Activated CD4-positive, alpha-beta T cell treated with anti-CD3 and anti-CD28 coated beads, Interleukin-2, Interleukin-6, amounts not matched to agents 100 ng/mL and 50 ng/mL, durations not matched to agents 16 hours and 8 hours (primary cell): ENCODE data around the gene TRIM71.
"Not testable (repeated sequence)": the region's sequence is repeated elsewhere in the genome, so short reads cannot be mapped to it uniquely, and the experiment has no call there.

Experiments
- DNase-seq: peaks from one replicate; pipeline ENCODE4 v3.0.0-alpha.2; 2020

The TRIM71 gene

GRCh38 chr3:32844322-32844654, 26.5 kb downstream of the TRIM71 start:
- DNase-seq, result no peak

- no peak for DNase-seq
Observed at GRCh38 chr3:32844914-32845313, 27.1 kb downstream of the TRIM71 start.

- DNase-seq, result not testable (repeated sequence)
Observed at GRCh38 chr3:32845546-32845945, 27.7 kb downstream of the TRIM71 start.

- DNase-seq, result not testable (repeated sequence)
Observed at GRCh38 chr3:32847045-32847444, 29.2 kb downstream of the TRIM71 start.

- no peak for DNase-seq
Observed at GRCh38 chr3:32847528-32847927, 29.7 kb downstream of the TRIM71 start.

- DNase-seq, result no peak
Observed at GRCh38 chr3:32848215-32848614, 30.4 kb downstream of the TRIM71 start.

GRCh38 chr3:32849046-32849445, 31.2 kb downstream of the TRIM71 start:
- DNase-seq, result no peak

- DNase-seq, result no peak
Observed at GRCh38 chr3:32850226-32850625, 32.4 kb downstream of the TRIM71 start.

- no peak for DNase-seq
Observed at GRCh38 chr3:32850636-32851035, 32.8 kb downstream of the TRIM71 start.

GRCh38 chr3:32852146-32852545, 34.3 kb downstream of the TRIM71 start:
- DNase-seq, result no peak

- DNase-seq, result no peak
Observed at GRCh38 chr3:32855350-32855953, 37.7 kb downstream of the TRIM71 start.

- no peak for DNase-seq
Observed at GRCh38 chr3:32856355-32856889, 38.6 kb downstream of the TRIM71 start.

GRCh38 chr3:32856901-32857507, 39.2 kb downstream of the TRIM71 start:
- DNase-seq, result no peak

GRCh38 chr3:32857921-32858320, 40.1 kb downstream of the TRIM71 start:
- no peak for DNase-seq

GRCh38 chr3:32859604-32860237, 41.9 kb downstream of the TRIM71 start:
- DNase-seq, result no peak

GRCh38 chr3:32860499-32860898, 42.7 kb downstream of the TRIM71 start:
- DNase-seq, result no peak

- no peak for DNase-seq
Observed at GRCh38 chr3:32861681-32862080, 43.9 kb downstream of the TRIM71 start.

GRCh38 chr3:32862247-32862935, 44.6 kb downstream of the TRIM71 start:
- DNase-seq, result no peak

- no peak for DNase-seq
Observed at GRCh38 chr3:32862936-32863487, 45.2 kb downstream of the TRIM71 start.

GRCh38 chr3:32865383-32865782, 47.6 kb downstream of the TRIM71 start:
- peak; percentile 5 for DNase-seq

- no peak for DNase-seq
Observed at GRCh38 chr3:32866533-32866932, 48.7 kb downstream of the TRIM71 start.

- DNase-seq, result no peak
Observed at GRCh38 chr3:32867954-32868353, 50.2 kb downstream of the TRIM71 start.

- DNase-seq, result no peak
Observed at GRCh38 chr3:32868719-32869512, 51.1 kb downstream of the TRIM71 start.
